Activated effector memory CD4-positive, alpha-beta T cell treated with anti-CD3 and anti-CD28 coated beads, Interleukin-2, amount 50 U/mL, for 16 hours (primary cell): ENCODE results near the gene ZXDC.

Experiments used
- DNase-seq: peaks from one replicate; pipeline ENCODE4 v3.0.0-alpha.2; 2020

ZXDC gene, protein sequence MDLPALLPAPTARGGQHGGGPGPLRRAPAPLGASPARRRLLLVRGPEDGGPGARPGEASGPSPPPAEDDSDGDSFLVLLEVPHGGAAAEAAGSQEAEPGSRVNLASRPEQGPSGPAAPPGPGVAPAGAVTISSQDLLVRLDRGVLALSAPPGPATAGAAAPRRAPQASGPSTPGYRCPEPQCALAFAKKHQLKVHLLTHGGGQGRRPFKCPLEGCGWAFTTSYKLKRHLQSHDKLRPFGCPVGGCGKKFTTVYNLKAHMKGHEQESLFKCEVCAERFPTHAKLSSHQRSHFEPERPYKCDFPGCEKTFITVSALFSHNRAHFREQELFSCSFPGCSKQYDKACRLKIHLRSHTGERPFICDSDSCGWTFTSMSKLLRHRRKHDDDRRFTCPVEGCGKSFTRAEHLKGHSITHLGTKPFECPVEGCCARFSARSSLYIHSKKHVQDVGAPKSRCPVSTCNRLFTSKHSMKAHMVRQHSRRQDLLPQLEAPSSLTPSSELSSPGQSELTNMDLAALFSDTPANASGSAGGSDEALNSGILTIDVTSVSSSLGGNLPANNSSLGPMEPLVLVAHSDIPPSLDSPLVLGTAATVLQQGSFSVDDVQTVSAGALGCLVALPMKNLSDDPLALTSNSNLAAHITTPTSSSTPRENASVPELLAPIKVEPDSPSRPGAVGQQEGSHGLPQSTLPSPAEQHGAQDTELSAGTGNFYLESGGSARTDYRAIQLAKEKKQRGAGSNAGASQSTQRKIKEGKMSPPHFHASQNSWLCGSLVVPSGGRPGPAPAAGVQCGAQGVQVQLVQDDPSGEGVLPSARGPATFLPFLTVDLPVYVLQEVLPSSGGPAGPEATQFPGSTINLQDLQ

GRCh38 chr3:126475413-126476114 is at the start of gene ZXDC:
ZXDC (minus strand) TSS chr3:126475891; CDS start chr3:126475865, 26 bp downstream.
- DNase-seq = peak; percentile 98

- peak; percentile 27 for DNase-seq
Observed at GRCh38 chr3:126525091-126525852, 49.6 kb upstream of the ZXDC start.

DNA sequence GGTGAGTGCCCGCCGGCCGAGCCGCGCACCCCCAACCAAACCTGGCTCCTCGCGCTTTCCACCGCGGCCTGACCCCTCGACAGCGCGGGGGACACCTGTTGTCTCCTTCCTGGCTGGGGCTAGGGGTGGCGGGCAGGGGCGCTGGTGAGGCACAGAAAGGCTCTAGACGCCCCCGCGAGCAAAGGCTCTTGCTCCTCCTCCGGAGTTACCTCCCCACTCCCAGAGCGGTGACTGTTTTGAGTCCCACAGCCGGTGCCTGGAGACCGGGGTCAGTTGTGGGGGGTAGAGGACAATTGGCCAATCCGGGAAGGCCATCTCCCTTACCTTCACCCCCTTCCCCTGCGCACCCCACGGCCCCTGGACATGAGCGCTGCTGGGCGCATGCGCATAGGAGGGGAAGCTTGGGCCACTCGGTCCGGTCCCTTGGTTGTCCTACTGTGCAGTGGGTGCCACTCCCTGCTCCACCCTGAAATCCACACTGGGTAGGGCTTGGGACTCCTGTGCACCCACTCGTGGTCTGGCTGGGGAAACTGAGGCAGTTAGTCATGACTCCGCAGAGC is 48.8 kb upstream of the ZXDC start:
- DNase-seq = peak; percentile 59

DNA sequence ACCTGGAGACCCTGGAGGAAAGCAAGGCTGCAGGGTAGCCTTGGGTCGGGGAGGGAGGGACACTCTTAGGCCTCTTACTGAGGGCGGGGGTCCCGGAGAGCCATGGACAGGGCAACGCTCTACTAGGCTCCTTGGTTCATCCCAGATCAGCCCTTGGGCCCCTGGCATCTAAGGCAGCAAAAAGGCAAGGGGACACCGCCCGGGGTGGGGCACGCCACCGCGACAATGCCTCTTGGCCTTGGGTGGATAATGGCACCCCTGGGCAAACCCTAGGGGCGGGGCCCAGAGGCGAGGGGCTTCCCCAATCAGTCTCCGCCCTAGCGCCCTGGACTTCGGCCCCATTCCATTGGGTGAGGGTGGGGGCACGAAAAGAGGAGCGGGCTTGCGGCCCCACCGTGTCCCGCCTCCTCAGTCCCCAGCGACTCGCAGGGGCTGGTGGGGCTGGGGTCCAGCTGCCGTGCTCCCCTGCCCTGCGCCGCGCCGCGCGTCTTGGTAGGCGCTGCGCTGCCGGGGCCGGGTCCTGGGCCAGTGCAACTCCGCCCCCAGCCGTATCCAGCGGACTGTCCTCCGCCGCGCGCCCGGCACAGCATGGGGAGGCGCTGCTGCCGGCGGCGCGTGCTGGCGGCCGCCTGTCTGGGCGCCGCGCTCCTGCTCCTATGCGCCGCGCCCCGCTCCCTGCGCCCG is 48.2 kb upstream of the ZXDC start, which contains the start of gene CHST13:
Gene CHST13 (plus strand): TSS at position 411 of the 684 bp plus-strand sequence. CDS start 178 bp downstream, at position 589.
- DNase-seq = peak; percentile 54

DNA sequence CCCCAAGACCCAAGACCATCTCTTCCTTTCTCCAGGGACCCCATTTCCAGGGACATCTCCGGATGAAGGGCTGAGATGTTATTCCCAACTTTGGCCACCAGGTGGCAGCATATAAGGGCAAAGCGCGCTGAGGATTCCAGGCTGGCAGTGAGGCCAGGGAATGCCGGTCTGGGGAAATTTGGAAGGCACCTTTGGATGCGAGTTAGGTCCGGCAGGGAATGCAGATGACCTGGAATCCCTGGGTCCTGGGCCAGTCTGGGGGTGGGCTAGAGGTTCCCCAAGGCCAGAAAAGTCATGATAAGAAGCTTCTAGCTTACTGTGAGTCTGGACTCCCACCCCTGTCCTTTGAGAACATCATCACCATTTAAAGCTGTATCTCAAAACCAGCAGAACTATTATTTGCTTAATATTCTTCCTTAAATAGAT is 46.7 kb upstream of the ZXDC start:
- DNase-seq = peak; percentile 81

GRCh38 chr3:126521122-126521891 is 45.6 kb upstream of the ZXDC start:
- peak; percentile 28 for DNase-seq

- DNase-seq = no peak
Observed at GRCh38 chr3:126519506-126520455, 44.1 kb upstream of the ZXDC start.

GRCh38 chr3:126518779-126519177 is 43.1 kb upstream of the ZXDC start:
- DNase-seq = no peak

DNA sequence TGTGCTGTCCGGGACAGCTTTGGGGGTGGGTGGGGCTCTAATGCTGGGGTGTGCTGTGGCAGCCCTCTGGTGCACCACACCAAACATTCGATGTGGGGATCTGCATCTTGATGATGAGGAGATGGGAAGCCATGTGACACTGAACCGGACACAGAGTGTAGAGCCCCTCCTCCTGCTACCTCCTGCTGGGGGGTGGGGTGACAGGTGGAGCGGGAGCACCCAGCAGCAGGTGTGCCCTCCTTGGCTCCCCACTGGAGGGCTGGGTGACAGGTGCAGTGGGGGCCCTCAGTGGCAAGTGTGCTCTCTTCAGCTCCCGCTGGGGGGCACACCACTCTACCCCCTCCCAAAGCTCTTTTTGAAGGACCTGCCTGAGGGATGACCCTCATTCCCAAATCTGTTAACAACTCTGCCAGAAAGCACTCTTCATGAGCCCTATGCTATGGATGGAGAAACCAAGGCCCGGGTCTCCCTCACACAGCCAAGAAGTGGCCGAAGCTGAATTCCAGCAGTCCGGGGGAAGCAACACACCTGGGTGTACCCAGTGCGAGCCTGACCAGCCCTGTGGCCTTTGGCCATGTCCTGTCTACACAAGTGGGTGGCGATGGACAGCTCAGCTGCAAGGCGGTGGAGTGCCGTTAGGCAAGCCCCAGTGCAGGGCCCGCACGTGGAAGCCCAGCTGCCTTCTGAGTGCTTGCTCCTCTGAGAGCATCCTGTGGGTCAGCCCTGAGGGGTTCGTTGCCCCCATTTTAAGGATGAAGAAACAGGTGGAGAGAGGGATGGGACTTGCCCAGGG is 42.5 kb upstream of the ZXDC start:
- no peak for DNase-seq

DNA sequence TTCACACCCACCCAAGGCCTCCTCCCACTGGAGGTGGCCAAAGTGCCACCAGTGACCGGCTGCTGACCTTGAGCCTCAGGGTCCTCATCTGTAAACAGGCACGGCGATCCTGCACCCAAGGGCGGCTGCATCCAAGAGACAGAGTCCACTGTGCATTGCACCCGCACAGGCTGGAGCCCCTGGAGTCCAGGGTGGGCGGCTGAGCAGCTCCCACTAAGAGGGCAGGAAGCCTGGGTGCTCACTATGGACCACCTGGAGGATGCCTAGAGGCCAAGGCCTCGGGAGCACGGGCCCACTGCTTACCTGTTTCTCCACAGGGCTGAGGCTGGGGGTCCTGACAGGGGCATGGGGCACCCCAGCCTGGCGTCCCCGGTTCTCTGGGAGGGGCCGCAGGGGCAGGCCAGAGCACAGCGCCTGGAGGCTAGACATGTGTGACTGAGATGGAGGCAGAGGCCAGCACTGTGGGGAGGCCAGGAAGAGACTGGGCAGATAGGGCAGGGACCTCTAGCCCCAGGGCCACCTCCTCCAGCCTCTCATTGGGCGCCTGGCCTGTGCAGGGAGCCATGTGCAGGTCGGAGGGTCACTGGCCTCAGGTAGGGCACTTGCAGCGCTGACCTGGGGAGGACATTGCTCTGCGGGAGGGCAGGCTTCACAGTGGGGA is 41.7 kb upstream of the ZXDC start, which contains the start of gene UROC1:
Gene UROC1 (minus strand): TSS at position 483 of the 661 bp plus-strand sequence. CDS start 54 bp downstream, at position 429.
- peak; percentile 57 for DNase-seq

GRCh38 chr3:126516936-126517290 is 41.2 kb upstream of the ZXDC start:
- DNase-seq = no peak

GRCh38 chr3:126516152-126516935 is 40.7 kb upstream of the ZXDC start:
- DNase-seq = no peak

GRCh38 chr3:126515066-126515706 is 39.5 kb upstream of the ZXDC start:
- peak; percentile 36 for DNase-seq

GRCh38 chr3:126514161-126514560 is 38.5 kb upstream of the ZXDC start:
- no peak for DNase-seq

GRCh38 chr3:126512916-126513650 is 37.4 kb upstream of the ZXDC start:
- peak; percentile 28 for DNase-seq

DNA sequence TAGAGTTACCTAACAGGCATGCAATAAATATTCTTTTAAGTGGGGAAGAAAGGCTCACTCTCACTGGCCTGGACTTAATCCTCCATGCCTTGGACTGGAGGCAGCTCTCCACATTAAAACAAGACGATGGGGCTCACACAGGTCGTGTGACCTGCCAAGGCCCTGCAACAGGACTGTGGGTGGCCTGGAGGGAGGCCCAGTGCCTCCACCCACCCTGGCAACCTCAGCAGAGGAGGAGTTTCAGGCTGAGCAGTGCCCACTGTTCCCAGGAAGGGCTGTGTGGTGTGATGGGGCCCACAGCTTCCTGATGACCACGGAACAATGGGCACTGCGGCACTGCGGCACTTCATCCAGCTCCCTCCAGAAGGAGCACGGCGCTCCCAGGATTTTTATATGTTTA is 36.3 kb upstream of the ZXDC start:
- peak; percentile 28 for DNase-seq
